ENCODE results near the gene LAT. TPM values are rescaled to one million over a fixed set of nuclear protein-coding genes. Genes with fewer than 3 reads are reported as not detected.

The LAT gene
- total and polyA plus RNA-seq, 4 experiments from 2014 or later, result 310 to 455 (median 346) TPM

DNA sequence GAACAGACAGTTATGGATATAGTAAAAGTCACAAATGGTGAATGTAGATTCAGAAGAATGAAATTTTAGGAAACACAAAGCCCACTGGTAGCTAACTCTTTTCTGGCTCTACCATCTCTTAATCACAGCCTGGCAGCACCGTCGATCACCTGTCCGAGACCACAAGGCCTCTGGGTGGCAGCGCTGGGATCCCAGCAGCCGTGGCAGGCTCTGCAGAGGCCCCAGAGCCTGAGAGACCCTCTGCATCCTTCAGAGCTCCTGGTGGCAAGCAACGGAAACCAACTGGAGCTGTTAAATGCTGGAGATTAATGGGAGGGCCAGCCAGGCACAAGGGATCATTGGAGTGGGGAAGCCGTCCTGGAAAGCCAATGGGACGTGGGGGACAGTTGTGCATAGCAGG lies 26.3 kb downstream of the LAT start:
- Mint-ChIP-seq H3K4me1 (peaks cover 37 to 75% (median 54%) of the 10 kb centered on the region in 4 donors), H3K4me3 (no peak overlapping the region), H3K27ac (peak overlapping the region in 4 of 7 donors; percentile 29 to 65 (median 44)), H3K27me3 (no peaks in the 10 kb centered on the region), H3K36me3 (no peaks in the 10 kb centered on the region), H3K9me3 (peaks cover 0 to 4% (median 0%) of the 10 kb centered on the region in 8 donors)
- H3K27me3 ChIP-seq (ENCODE audit: insufficient read depth, low read length), result no peaks in the 10 kb centered on the region
- H3K9me3 ChIP-seq (ENCODE audit: control insufficient read depth in 1 of 2, low read length in 2 of 2), result no peaks in the 10 kb centered on the region
- ChIA-PET CTCF (ENCODE audit: partially characterized antibody) (interaction anchor here (1.1 to 2.5 kb wide), 4 partner anchors 10 to 37 kb away, joined by 4 to 13 read pairs (median 8); partner anchors contain the start of gene SPNS1), POLR2A (ENCODE audit: partially characterized antibody) (interaction anchor here (0.6 to 2.6 kb wide), 7 partner anchors 10 to 188 kb away, joined by 3 to 23 read pairs (median 8); partner anchors contain the start of genes ATXN2L and LAT)
- intact Hi-C loops (cut with micrococcal nuclease), result no loop called here
- no peak overlapping the region for H3K4me3 ChIP-seq (ENCODE audit: low read length in 2 of 2)
- no peak for DNase-seq
- peaks cover 76% of the 10 kb centered on the region for H3K4me1 ChIP-seq (ENCODE audit: insufficient read depth, low read length)
- no peak overlapping the region for H3K27ac ChIP-seq (ENCODE audit: low read depth, low read length)
- H3K36me3 ChIP-seq (ENCODE audit: insufficient read depth, low read length), result no peaks in the 10 kb centered on the region

- Mint-ChIP-seq H3K36me3 (no peaks in the 10 kb centered on the region), H3K9me3 (peaks cover 0 to 4% (median 0%) of the 10 kb centered on the region in 8 donors), H3K27me3 (no peaks in the 10 kb centered on the region), H3K27ac (peak overlapping the region; percentile 80 to 98 (median 95)), H3K4me1 (peaks cover 37 to 69% (median 53%) of the 10 kb centered on the region in 4 donors), H3K4me3 (peak overlapping the region in 2 of 8 donors; percentile 50 to 52)
- no peak for DNase-seq
- no peaks in the 10 kb centered on the region for H3K27me3 ChIP-seq (ENCODE audit: insufficient read depth, low read length)
- CTCF ChIA-PET (ENCODE audit: partially characterized antibody), result interaction anchor here (1.1 to 2.5 kb wide), 3 partner anchors 9 to 34 kb away, joined by 4 to 13 read pairs (median 9); no protein-coding TSS in a partner anchor
- intact Hi-C loops (cut with micrococcal nuclease), result loop anchor here (2.0 kb wide), 1 partner anchor 21 kb away; no protein-coding TSS in a partner anchor
- no peaks in the 10 kb centered on the region for H3K9me3 ChIP-seq (ENCODE audit: control insufficient read depth in 1 of 2, low read length in 2 of 2)
- POLR2A ChIA-PET (ENCODE audit: partially characterized antibody), result interaction anchor here (0.6 to 2.6 kb wide), 6 partner anchors 17 to 189 kb away, joined by 3 to 23 read pairs (median 6); partner anchors contain the start of genes ATXN2L and LAT
- H3K36me3 ChIP-seq (ENCODE audit: insufficient read depth, low read length), result no peaks in the 10 kb centered on the region
- H3K27ac ChIP-seq (ENCODE audit: low read depth, low read length), result no peak overlapping the region
- H3K4me3 ChIP-seq (ENCODE audit: low read length in 2 of 2), result no peak overlapping the region
- H3K4me1 ChIP-seq (ENCODE audit: insufficient read depth, low read length), result peaks cover 74% of the 10 kb centered on the region
These were observed 27.0 kb downstream of the LAT start for GRCh38 chr16:29011851-29012250.

GRCh38 chr16:29012913-29013553 lies 28.2 kb downstream of the LAT start:
- Mint-ChIP-seq H3K36me3 (no peaks in the 10 kb centered on the region), H3K27me3 (no peaks in the 10 kb centered on the region), H3K4me1 (peaks cover 31 to 59% (median 45%) of the 10 kb centered on the region in 4 donors), H3K4me3 (peak overlapping the region; percentile 13 to 77 (median 52)), H3K27ac (peak overlapping the region; percentile 85 to 98 (median 95)), H3K9me3 (peaks cover 0 to 2% (median 0%) of the 10 kb centered on the region in 8 donors)
- DNase-seq, result peak; percentile 53 to 69 (median 62)
- ChIA-PET CTCF (ENCODE audit: partially characterized antibody) (interaction anchor here (0.6 to 2.4 kb wide), 5 partner anchors 8 to 1053 kb away, joined by 3 to 7 read pairs (median 4); no protein-coding TSS in a partner anchor), POLR2A (ENCODE audit: partially characterized antibody) (interaction anchor here (0.7 to 2.7 kb wide), 10 partner anchors 8 to 39 kb away, joined by 3 to 38 read pairs (median 4); partner anchors contain the start of genes LAT and SPNS1)
- intact Hi-C loops (cut with micrococcal nuclease), result loop anchor here (1.0 to 2.0 kb wide), 3 partner anchors 16 to 39 kb away; partner anchors contain the start of gene SPNS1
- peaks cover 62% of the 10 kb centered on the region for H3K4me1 ChIP-seq (ENCODE audit: insufficient read depth, low read length)
- H3K27me3 ChIP-seq (ENCODE audit: insufficient read depth, low read length), result no peaks in the 10 kb centered on the region
- H3K36me3 ChIP-seq (ENCODE audit: insufficient read depth, low read length), result no peaks in the 10 kb centered on the region
- no peak overlapping the region for H3K4me3 ChIP-seq (ENCODE audit: low read length in 2 of 2)
- no peaks in the 10 kb centered on the region for H3K9me3 ChIP-seq (ENCODE audit: control insufficient read depth in 1 of 2, low read length in 2 of 2)
- no peak overlapping the region for H3K27ac ChIP-seq (ENCODE audit: low read depth, low read length)

DNA sequence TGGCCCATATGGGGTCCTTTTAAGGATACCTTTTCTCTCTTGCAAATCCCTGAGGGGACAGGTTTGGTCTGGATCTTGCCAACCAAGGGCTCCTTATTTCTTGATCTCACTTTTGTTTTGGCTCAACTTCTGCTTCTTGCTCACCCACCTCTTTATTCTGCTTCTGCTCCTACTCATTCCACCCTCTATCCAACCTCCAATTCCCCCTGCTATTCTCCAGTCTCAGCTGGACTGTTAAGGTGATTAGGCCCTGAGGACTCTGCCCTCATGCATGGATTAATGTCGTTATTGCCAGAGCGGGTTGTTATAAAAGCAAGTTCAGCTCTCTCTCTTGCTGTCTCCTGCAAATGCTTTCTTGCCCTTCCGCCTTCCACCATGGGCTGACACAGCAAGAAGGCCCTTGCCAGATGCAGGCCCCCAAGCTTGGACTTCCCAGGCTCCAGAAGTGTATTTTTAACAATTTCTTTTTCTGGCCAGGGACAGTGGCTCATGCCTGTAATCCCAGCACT lies 29.8 kb downstream of the LAT start:
- no peak overlapping the region for H3K27ac ChIP-seq (ENCODE audit: low read depth, low read length)
- CTCF ChIA-PET (ENCODE audit: partially characterized antibody), result interaction anchor here (1.1 to 2.4 kb wide), 2 partner anchors 37 to 38 kb away, joined by 3 to 7 read pairs; no protein-coding TSS in a partner anchor
- H3K27ac Mint-ChIP-seq, result peak overlapping the region in 6 of 7 donors; percentile 1 to 90 (median 47)

DNA sequence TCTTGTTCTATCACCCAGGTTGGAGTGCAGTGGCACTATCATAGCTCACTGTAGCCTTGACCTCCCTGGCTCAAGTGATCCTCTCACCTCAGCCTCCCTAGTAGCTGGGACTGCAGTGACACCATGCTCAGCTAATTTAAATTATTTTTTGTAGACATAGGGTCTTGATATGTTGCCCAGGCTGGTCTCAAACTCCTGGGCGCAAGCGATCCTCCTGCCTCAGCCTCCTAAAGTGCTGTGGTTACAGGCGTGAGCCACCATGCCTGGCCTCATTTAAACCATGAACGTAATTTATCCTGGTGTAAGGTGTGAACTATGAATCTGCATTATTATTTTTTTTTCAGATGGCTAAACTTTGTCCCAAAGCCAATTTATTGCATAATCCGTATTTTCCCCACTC lies 37.3 kb downstream of the LAT start:
- H3K27me3 Mint-ChIP-seq, result no peaks in the 10 kb centered on the region
- intact Hi-C loops (cut with micrococcal nuclease), result no loop called here
- CTCF ChIA-PET (ENCODE audit: partially characterized antibody), result interaction anchor here (0.6 to 2.2 kb wide), 3 partner anchors 9 to 48 kb away, joined by 3 to 11 read pairs (median 6); no protein-coding TSS in a partner anchor

More for the DNA sequence above, 29.8 kb downstream of the LAT start:
- Mint-ChIP-seq H3K9me3 (no peaks in the 10 kb centered on the region), H3K4me3 (peak overlapping the region in 2 of 8 donors; percentile 2 to 61), H3K27me3 (no peaks in the 10 kb centered on the region), H3K36me3 (no peaks in the 10 kb centered on the region), H3K4me1 (peaks cover 20 to 43% (median 31%) of the 10 kb centered on the region in 4 donors)
- Histone ChIP-seq H3K4me1 (ENCODE audit: insufficient read depth, low read length) (peaks cover 46% of the 10 kb centered on the region), H3K36me3 (ENCODE audit: insufficient read depth, low read length) (no peaks in the 10 kb centered on the region), H3K9me3 (ENCODE audit: control insufficient read depth in 1 of 2, low read length in 2 of 2) (no peaks in the 10 kb centered on the region), H3K4me3 (ENCODE audit: low read length in 2 of 2) (no peak overlapping the region), H3K27me3 (ENCODE audit: insufficient read depth, low read length) (no peaks in the 10 kb centered on the region)
- intact Hi-C loops (cut with micrococcal nuclease), result no loop called here
- DNase-seq, result no peak
- POLR2A ChIA-PET (ENCODE audit: partially characterized antibody), result interaction anchor here (1.9 to 2.7 kb wide), 3 partner anchors 9 to 28 kb away, joined by 6 to 38 read pairs (median 13); partner anchors contain the start of gene LAT

DNA sequence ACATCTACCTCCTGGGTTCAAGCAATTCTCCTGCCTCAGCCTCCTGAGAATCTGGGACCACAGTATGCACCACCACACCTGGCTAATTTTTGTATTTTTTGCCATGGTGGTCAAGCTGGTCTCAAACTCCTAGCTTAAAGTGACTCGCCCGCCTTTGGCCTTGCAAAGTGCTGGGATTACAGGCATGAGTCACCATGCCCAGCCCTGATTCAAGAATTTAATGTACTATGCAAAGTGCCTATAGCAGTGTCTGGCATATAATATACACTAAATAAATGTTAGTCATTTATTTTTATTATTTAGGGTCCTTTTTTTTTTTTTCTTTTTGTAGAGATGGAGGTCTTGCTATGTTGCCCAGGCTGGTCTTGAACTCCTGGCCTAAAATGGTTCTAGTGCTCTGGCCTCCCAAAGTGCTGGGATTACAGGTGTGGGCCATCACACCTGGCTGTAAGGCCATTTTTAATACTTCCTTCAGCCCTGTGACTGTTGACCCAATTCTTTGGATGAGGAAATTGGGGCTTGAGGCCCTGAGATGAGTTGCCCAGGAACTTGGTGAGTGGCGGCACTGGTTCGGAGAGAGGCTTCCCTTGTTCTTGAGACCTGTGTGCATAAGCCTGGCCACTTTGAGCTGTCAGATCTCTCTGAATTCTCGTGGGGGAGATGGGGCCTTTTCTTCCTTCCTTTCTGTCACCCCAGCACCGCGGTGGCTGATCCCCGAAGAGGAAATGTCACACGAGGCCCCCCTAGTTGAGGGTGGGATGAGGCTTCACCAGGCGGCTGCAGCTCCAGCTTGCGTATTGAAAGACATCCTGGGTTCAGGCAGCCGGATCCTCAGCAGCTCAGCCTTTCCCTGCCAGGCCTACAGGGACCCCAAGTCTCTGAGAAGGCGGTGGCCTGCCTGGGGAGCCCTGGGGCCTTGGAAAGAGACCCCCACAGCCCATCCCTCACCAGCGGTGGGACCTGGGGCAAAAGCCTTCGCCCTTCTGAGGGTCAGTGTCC lies 38.7 kb downstream of the LAT start:
- Histone ChIP-seq H3K4me3 (ENCODE audit: low read length in 2 of 2) (peak overlapping the region in 1 of 2 donors; percentile 17), H3K27me3 (ENCODE audit: insufficient read depth, low read length) (no peaks in the 10 kb centered on the region), H3K4me1 (ENCODE audit: insufficient read depth, low read length) (peaks cover 47% of the 10 kb centered on the region), H3K9me3 (ENCODE audit: control insufficient read depth in 1 of 2, low read length in 2 of 2) (no peaks in the 10 kb centered on the region), H3K27ac (ENCODE audit: low read depth, low read length) (no peak overlapping the region), H3K36me3 (ENCODE audit: insufficient read depth, low read length) (no peaks in the 10 kb centered on the region)
- Mint-ChIP-seq H3K4me3 (peak overlapping the region in 4 of 8 donors; percentile 15 to 57 (median 48)), H3K4me1 (peaks cover 21 to 50% (median 36%) of the 10 kb centered on the region in 4 donors), H3K27me3 (no peaks in the 10 kb centered on the region), H3K36me3 (no peaks in the 10 kb centered on the region), H3K27ac (peak overlapping the region; percentile 30 to 88 (median 55)), H3K9me3 (no peaks in the 10 kb centered on the region)
- no peak for DNase-seq
- ChIA-PET POLR2A (ENCODE audit: partially characterized antibody) (interaction anchor here (0.7 to 7.1 kb wide), 5 partner anchors 8 to 37 kb away, joined by 3 to 61 read pairs (median 6); partner anchors contain the start of gene LAT), CTCF (ENCODE audit: partially characterized antibody) (interaction anchor here (2.1 kb wide), 1 partner anchor 37 kb away, joined by 10 read pairs; no protein-coding TSS in a partner anchor)
- intact Hi-C loops (cut with micrococcal nuclease), result no loop called here

More for the DNA sequence above, 37.3 kb downstream of the LAT start:
- Histone ChIP-seq H3K27ac (ENCODE audit: low read depth, low read length) (no peak overlapping the region), H3K27me3 (ENCODE audit: insufficient read depth, low read length) (no peaks in the 10 kb centered on the region), H3K9me3 (ENCODE audit: control insufficient read depth in 1 of 2, low read length in 2 of 2) (no peaks in the 10 kb centered on the region), H3K4me3 (ENCODE audit: low read length in 2 of 2) (no peak overlapping the region), H3K36me3 (ENCODE audit: insufficient read depth, low read length) (no peaks in the 10 kb centered on the region), H3K4me1 (ENCODE audit: insufficient read depth, low read length) (peaks cover 42% of the 10 kb centered on the region)
- no peak for DNase-seq
- Mint-ChIP-seq H3K36me3 (no peaks in the 10 kb centered on the region), H3K9me3 (no peaks in the 10 kb centered on the region), H3K4me3 (no peak overlapping the region), H3K27ac (no peak overlapping the region), H3K4me1 (peaks cover 18 to 43% (median 33%) of the 10 kb centered on the region in 4 donors)
- POLR2A ChIA-PET (ENCODE audit: partially characterized antibody), result interaction anchor here (0.8 to 7.1 kb wide), 3 partner anchors 9 to 36 kb away, joined by 3 to 61 read pairs (median 12); partner anchors contain the start of gene LAT

All from CD4-positive, alpha-beta memory T cell (primary cell).